ENCODE measurements around the gene ZMIZ1. TPM values are rescaled to one million over a fixed set of nuclear protein-coding genes. Genes with fewer than 3 reads are reported as not detected.
A peak's percentile ranks its signal among the peaks of the same experiment; 100 is the strongest.

The ZMIZ1 gene
- total and polyA plus RNA-seq, 2 experiments from 2014 or later, result 9.2 to 30.9 TPM

GRCh38 chr10:79178614-79179163, 109.9 kb downstream of the ZMIZ1 start:
- Histone ChIP-seq H3K4me1 (ENCODE audit: insufficient read depth) (peaks cover 17% of the 10 kb centered on the region), H3K27me3 (ENCODE audit: insufficient read depth) (no peaks in the 10 kb centered on the region), H3F3A (replicated peaks; ENCODE audit: low read depth) (no peaks in the 10 kb centered on the region), H3K4me2 (peak overlapping the region; percentile 48), H2AFZ (no peak overlapping the region), H3K4me3 (no peak overlapping the region), H3K27ac (ENCODE audit: low read depth) (no peak overlapping the region), H3K36me3 (ENCODE audit: insufficient read depth) (no peaks in the 10 kb centered on the region), H4K20me1 (replicated peaks; ENCODE audit: insufficient read depth) (no peaks in the 10 kb centered on the region; the same call in 1 of the 2 replicates), H3K79me2 (replicated peaks; ENCODE audit: insufficient read depth) (peaks cover 4% of the 10 kb centered on the region; the same call in 1 of the 2 replicates), H3K9me2 (ENCODE audit: insufficient read depth) (no peaks in the 10 kb centered on the region)
- H3K4me3 Mint-ChIP-seq, result no peak overlapping the region
- peaks cover 39% of the 10 kb centered on the region for H3K4me1 Mint-ChIP-seq
- H3K9me3 Mint-ChIP-seq, result no peaks in the 10 kb centered on the region
- peaks cover 8% of the 10 kb centered on the region for H3K27me3 Mint-ChIP-seq (ENCODE audit: insufficient read depth, low read depth, poor library complexity)
- ATAC-seq (peak; percentile 34), DNase-seq (ENCODE audit: low spot score) (no peak)
- TF ChIP-seq NANOG (IDR thresholded peaks at IDR 0.05; ENCODE audit: borderline replicate concordance) (no peak), STAT1 (IDR thresholded peaks at IDR 0.05; ENCODE audit: unreplicated experiment) (no peak), ZNF331 (CRISPR knock-in tag; IDR thresholded peaks at IDR 0.05; ENCODE audit: low read depth) (no peak), EZH2phosphoT487 (IDR thresholded peaks at IDR 0.05; ENCODE audit: unreplicated experiment) (no peak), REST (IDR thresholded peaks at IDR 0.05; ENCODE audit: unreplicated experiment) (no peak), ZNF114 (CRISPR knock-in tag; IDR thresholded peaks at IDR 0.05) (no peak), ETS1 (IDR thresholded peaks at IDR 0.05) (no peak), CREB1 (CRISPR knock-in tag; IDR thresholded peaks at IDR 0.05; ENCODE audit: low read depth) (no peak), JUNB (IDR thresholded peaks at IDR 0.05; ENCODE audit: unreplicated experiment) (no peak), POLR2AphosphoS5 (IDR thresholded peaks at IDR 0.05; ENCODE audit: low read depth) (no peak), CTCF (conservative IDR thresholded peaks at IDR 0.05; ENCODE audit: low read depth in 2 of 2) (no peak), EZH2 (IDR thresholded peaks at IDR 0.05; ENCODE audit: low read depth, unreplicated experiment) (no peak), ZNF462 (CRISPR knock-in tag; IDR thresholded peaks at IDR 0.05) (no peak)
- H3K36me3 Mint-ChIP-seq (ENCODE audit: low read depth), result 0 out of 3 replicates have a peak, but pooled peaks cover 2% of the 10 kb centered on the region
- H3K27ac Mint-ChIP-seq, result no peak overlapping the region

Data from GM23338 (cell line).